HepG2 (cell line): ENCODE results near the gene NARS2. TPM values are rescaled to one million over a fixed set of nuclear protein-coding genes. Genes with fewer than 3 reads are reported as not detected.

ENCODE experiments used
- ATM ChIP-seq: fragments of 450-650 bp; IDR thresholded peaks from 2 replicates; pipeline ENCODE4 v1.7.1; 2017; ENCODE audit warnings: mild to moderate bottlenecking, borderline replicate concordance
- BCL3 ChIP-seq: sonication (generic); formaldehyde crosslinking; IDR thresholded peaks from 2 replicates; pipeline ENCODE4 v1.5.1; 2020; ENCODE audit warnings: mild to moderate bottlenecking, missing genetic modification reagents, moderate library complexity
- CCDC6 ChIP-seq: sonication (generic); formaldehyde crosslinking; IDR thresholded peaks from 2 replicates; pipeline ENCODE4 v1.8.1; 2022; ENCODE audit warnings: mild to moderate bottlenecking, missing genetic modification reagents, moderate library complexity
- CREBL2 ChIP-seq: sonication (generic); formaldehyde crosslinking; IDR thresholded peaks from 2 replicates; pipeline ENCODE4 v1.8.1; 2023; ENCODE audit warnings: missing genetic modification reagents, mild to moderate bottlenecking, borderline replicate concordance
- DDIT3 ChIP-seq: sonication (generic); formaldehyde crosslinking; IDR thresholded peaks from 2 replicates; pipeline ENCODE4 v1.4.0; 2020; ENCODE audit warnings: mild to moderate bottlenecking, missing genetic modification reagents
- DNMT1 ChIP-seq: sonication (generic); formaldehyde crosslinking; IDR thresholded peaks from 2 replicates; pipeline ENCODE4 v1.5.1; 2020; ENCODE audit warnings: mild to moderate bottlenecking, missing genetic modification reagents
- NFIC ChIP-seq: IDR thresholded peaks from 2 replicates; pipeline ENCODE4 v1.6.1; 2012; ENCODE audit warnings: mild to moderate bottlenecking, low read length, inconsistent platforms
- PRDM15 ChIP-seq: sonication (generic); formaldehyde crosslinking; IDR thresholded peaks from 2 replicates; pipeline ENCODE4 v1.4.0; 2020; ENCODE audit warnings: missing genetic modification reagents
- PTBP1 ChIP-seq: fragments of 200-400 bp; formaldehyde crosslinking; IDR thresholded peaks from 2 replicates; pipeline ENCODE4 v1.6.1; 2018; ENCODE audit warnings: low read length, low read depth; ENCODE audit not compliant: poor library complexity, severe bottlenecking
- RAD21 ChIP-seq: fragments of 450-650 bp; formaldehyde crosslinking; IDR thresholded peaks from 2 replicates; pipeline ENCODE4 v1.5.0; 2020; ENCODE audit warnings: mild to moderate bottlenecking
- RARG ChIP-seq: sonication (generic); formaldehyde crosslinking; IDR thresholded peaks from 2 replicates; pipeline ENCODE4 v1.4.0; 2020; ENCODE audit warnings: low read depth, mild to moderate bottlenecking, missing genetic modification reagents
- SAP130 ChIP-seq: IDR thresholded peaks from 2 replicates; pipeline ENCODE4 v1.6.1; 2016; ENCODE audit warnings: low read depth
- SMARCC2 ChIP-seq: fragments of 450-650 bp; IDR thresholded peaks from 2 replicates; pipeline ENCODE4 v1.6.1; 2017; ENCODE audit warnings: antibody characterized with exemption, mild to moderate bottlenecking
- XRCC5 ChIP-seq: fragments of 200-400 bp; formaldehyde crosslinking; optimal IDR thresholded peaks from 2 replicates; pipeline ENCODE3; 2017; ENCODE audit warnings: mild to moderate bottlenecking, low read length
- ZBTB49 ChIP-seq: sonication (generic); formaldehyde crosslinking; IDR thresholded peaks from 2 replicates; pipeline ENCODE4 v1.4.0; 2020; ENCODE audit warnings: missing genetic modification reagents, borderline replicate concordance
- ZMYM2 ChIP-seq: sonication (generic); formaldehyde crosslinking; IDR thresholded peaks from 2 replicates; pipeline ENCODE4 v1.8.0; 2022; ENCODE audit warnings: mild to moderate bottlenecking, missing genetic modification reagents
- ZNF337 ChIP-seq: sonication (generic); formaldehyde crosslinking; IDR thresholded peaks from 2 replicates; pipeline ENCODE4 v1.5.1; 2020; ENCODE audit warnings: missing genetic modification reagents, low read depth, mild to moderate bottlenecking, borderline replicate concordance
- ZNF513 ChIP-seq: sonication (generic); formaldehyde crosslinking; conservative IDR thresholded peaks from 2 replicates; pipeline ENCODE4 v1.5.0; 2020; ENCODE audit warnings: missing genetic modification reagents
- ZNF577 ChIP-seq: sonication (generic); formaldehyde crosslinking; IDR thresholded peaks from 2 replicates; pipeline ENCODE4 v1.4.0; 2020; ENCODE audit warnings: mild to moderate bottlenecking, low read depth, missing genetic modification reagents, borderline replicate concordance
- ZNF607 ChIP-seq: sonication (generic); formaldehyde crosslinking; IDR thresholded peaks from 2 replicates; pipeline ENCODE4 v1.5.1; 2020; ENCODE audit warnings: missing genetic modification reagents, mild to moderate bottlenecking, borderline replicate concordance
- ZNF672 ChIP-seq: sonication (generic); formaldehyde crosslinking; IDR thresholded peaks from 2 replicates; pipeline ENCODE4 v1.8.1; 2022; ENCODE audit warnings: missing genetic modification reagents
- ZNF792 ChIP-seq: IDR thresholded peaks from 2 replicates; pipeline ENCODE4 v1.6.1; 2016
- ZZZ3 ChIP-seq: sonication (generic); formaldehyde crosslinking; IDR thresholded peaks from 2 replicates; pipeline ENCODE4 v1.4.0; 2020; ENCODE audit warnings: missing genetic modification reagents, mild to moderate bottlenecking, borderline replicate concordance
- polyA plus RNA-seq, 8 experiments: library from polyadenylated mRNA; depleted of rRNA in 3 of 8; stranded (reverse) in 7 of 8; unstranded in 1 of 8; fragments of >200 nt; fragmentation: Illumina TruSeq in 4 of 8; extraction: Trizol in 4 of 8; gene quantifications; 2 replicates each; pipeline versions ENCODE4 v1.2.1 to v1.2.3, GENCODE V29; 2011 to 2016; ENCODE audit warnings: low read depth in 4 of 8, missing spikeins in 1 of 8, mixed read lengths in 1 of 8; ENCODE audit not compliant: insufficient read depth in 1 of 8
- total RNA-seq, 5 experiments: library from RNA; depleted of rRNA; stranded (reverse); fragments of >200 nt; fragmentation: Illumina TruSeq; extraction: Trizol; gene quantifications; 2 replicates each; pipeline ENCODE4 v1.2.3, GENCODE V29; 2016; ENCODE audit warnings: low read depth in 1 of 5

NARS2 gene
- total and polyA plus RNA-seq, 2 of the 13 experiments (the other 11 are each of a cell fraction or from before 2014, with no cell fraction given): 45.9 to 65.0 TPM

GRCh38 chr11:78472905-78473304 is 101.8 kb downstream of the NARS2 start (continued):
- no peak for TF ChIP-seq XRCC5
- TF ChIP-seq PRDM15: no peak
- no peak for TF ChIP-seq PTBP1
- TF ChIP-seq NFIC: 0 out of 2 replicates have a peak, but pooled peaks have one; percentile 41
- peak; percentile 13; the same call in 1 of the 2 replicates for TF ChIP-seq SAP130 (CRISPR knock-in tag)
- no peak for TF ChIP-seq ZBTB49 (CRISPR knock-in tag)
- no peak for TF ChIP-seq ATM
- TF ChIP-seq ZNF672 (CRISPR knock-in tag): no peak
- TF ChIP-seq DNMT1 (CRISPR knock-in tag): no peak
- no peak for TF ChIP-seq SMARCC2
- peak; percentile 91 for TF ChIP-seq ZMYM2 (CRISPR knock-in tag)
- TF ChIP-seq ZNF577 (CRISPR knock-in tag): no peak
- TF ChIP-seq DDIT3 (CRISPR knock-in tag): no peak
- no peak for TF ChIP-seq ZNF337
- no peak for TF ChIP-seq RARG (CRISPR knock-in tag)
- no peak for TF ChIP-seq ZNF607 (CRISPR knock-in tag)
- no peak for TF ChIP-seq BCL3 (CRISPR knock-in tag)
- no peak for TF ChIP-seq ZNF792 (CRISPR knock-in tag)
- no peak for TF ChIP-seq ZNF513
- no peak for TF ChIP-seq CREBL2
- no peak for TF ChIP-seq RAD21 (CRISPR knock-in tag)
- TF ChIP-seq ZZZ3 (CRISPR knock-in tag): no peak
- TF ChIP-seq CCDC6 (CRISPR knock-in tag): no peak
